CD4-positive, alpha-beta T cell treated with Interleukin-21 for 1 hour (primary cell): ENCODE results near the gene GPR151.
"Not testable (repeated sequence)": the region's sequence is repeated elsewhere in the genome, so short reads cannot be mapped to it uniquely, and the experiment has no call there.

Source experiments
- DNase-seq: peaks from one replicate; pipeline ENCODE4 v3.0.0-alpha.2; 2020

GPR151 gene

GRCh38 chr5:146516151-146516475, at the start of gene GPR151:
TSS of gene GPR151 (minus strand) at chr5:146516190. CDS start at chr5:146516113, 77 bp downstream.
- DNase-seq, result no peak

- DNase-seq, result no peak
Observed at GRCh38 chr5:146564007-146564762, 48.2 kb upstream of the GPR151 start.

GRCh38 chr5:146562461-146562860, 46.5 kb upstream of the GPR151 start:
- DNase-seq, result no peak

GRCh38 chr5:146561711-146562110, 45.7 kb upstream of the GPR151 start:
- DNase-seq, result no peak

- no peak for DNase-seq
Observed at GRCh38 chr5:146560205-146560812, 44.3 kb upstream of the GPR151 start.

- not testable (repeated sequence) for DNase-seq
Observed at GRCh38 chr5:146556884-146557283, 40.9 kb upstream of the GPR151 start.

GRCh38 chr5:146553446-146553845, 37.5 kb upstream of the GPR151 start:
- no peak for DNase-seq

- no peak for DNase-seq
Observed at GRCh38 chr5:146549615-146550014, 33.6 kb upstream of the GPR151 start.

GRCh38 chr5:146548781-146549449, 32.9 kb upstream of the GPR151 start:
- no peak for DNase-seq

GRCh38 chr5:146544232-146544631, 28.2 kb upstream of the GPR151 start:
- no peak for DNase-seq

GRCh38 chr5:146541958-146542849, 26.2 kb upstream of the GPR151 start:
- DNase-seq, result peak; percentile 62

- no peak for DNase-seq
Observed at GRCh38 chr5:146540414-146540813, 24.4 kb upstream of the GPR151 start.

GRCh38 chr5:146539973-146540372, 24.0 kb upstream of the GPR151 start:
- no peak for DNase-seq

GRCh38 chr5:146538432-146538831, 22.4 kb upstream of the GPR151 start:
- no peak for DNase-seq

- no peak for DNase-seq
Observed at GRCh38 chr5:146533882-146534281, 17.9 kb upstream of the GPR151 start.

GRCh38 chr5:146533260-146533857, 17.4 kb upstream of the GPR151 start:
- peak; percentile 72 for DNase-seq

- DNase-seq, result no peak
Observed at GRCh38 chr5:146529984-146530383, 14.0 kb upstream of the GPR151 start.

GRCh38 chr5:146528236-146528635, 12.2 kb upstream of the GPR151 start:
- DNase-seq, result no peak

GRCh38 chr5:146527785-146528184, 11.8 kb upstream of the GPR151 start:
- no peak for DNase-seq

- no peak for DNase-seq
Observed at GRCh38 chr5:146523698-146524097, 7.7 kb upstream of the GPR151 start.

- DNase-seq, result no peak
Observed at GRCh38 chr5:146521403-146522106, 5.6 kb upstream of the GPR151 start.

GRCh38 chr5:146520731-146521130, 4.7 kb upstream of the GPR151 start:
- DNase-seq, result no peak
